H9 (cell line): ENCODE results near the gene COL23A1. TPM values are rescaled to one million over a fixed set of nuclear protein-coding genes. Genes with fewer than 3 reads are reported as not detected.

Experiments used
- DNase-seq: peaks from one replicate; pipeline ENCODE4 v3.0.0-alpha.2; 2017
- H2AFZ ChIP-seq: one replicate; pipeline ENCODE4 v1.6.1; 2013; ENCODE audit warnings: mild to moderate bottlenecking, low read length, control low read depth, moderate library complexity
- H2AK5ac ChIP-seq: 2 replicates; pipeline ENCODE4 v1.6.1; 2013; ENCODE audit warnings: low read length, control low read depth, mixed read lengths; ENCODE audit not compliant: insufficient read length
- H2BK120ac ChIP-seq: one replicate; pipeline ENCODE4 v1.6.1; 2013; ENCODE audit warnings: low read depth, mild to moderate bottlenecking, low read length, control low read depth, inconsistent platforms; ENCODE audit not compliant: poor library complexity, severe bottlenecking
- H2BK12ac ChIP-seq: 2 replicates; pipeline ENCODE4 v1.6.1; 2013; ENCODE audit warnings: low read length, control low read depth, mixed read lengths, low read depth; ENCODE audit not compliant: insufficient read length
- H2BK15ac ChIP-seq: 2 replicates; pipeline ENCODE4 v1.6.1; 2013; ENCODE audit warnings: low read depth, low read length, control low read depth
- H2BK20ac ChIP-seq: one replicate; pipeline ENCODE4 v1.6.1; 2013; ENCODE audit warnings: low read depth, mild to moderate bottlenecking, low read length, control low read depth, inconsistent platforms; ENCODE audit not compliant: poor library complexity, severe bottlenecking
- H2BK5ac ChIP-seq: 2 replicates; pipeline ENCODE4 v1.6.1; 2013; ENCODE audit warnings: low read length, control low read depth, mixed read lengths; ENCODE audit not compliant: insufficient read length
- H3K14ac ChIP-seq: 2 replicates; pipeline ENCODE4 v1.6.1; 2013; ENCODE audit warnings: low read length, control low read depth; ENCODE audit not compliant: insufficient read depth
- H3K18ac ChIP-seq: 2 replicates; pipeline ENCODE4 v1.6.1; 2013; ENCODE audit warnings: low read depth, mild to moderate bottlenecking, mixed read lengths, low read length, control low read depth; ENCODE audit not compliant: insufficient read length
- H3K23ac ChIP-seq: 2 replicates; pipeline ENCODE4 v1.6.1; 2013; ENCODE audit warnings: low read length, control low read depth, mixed read lengths, low read depth; ENCODE audit not compliant: insufficient read length
- H3K23me2 ChIP-seq: 2 replicates; pipeline ENCODE4 v1.6.1; 2013; ENCODE audit warnings: low read depth, mild to moderate bottlenecking, mixed read lengths, low read length, control low read depth; ENCODE audit not compliant: insufficient read length, poor library complexity, severe bottlenecking
- H3K27ac ChIP-seq: 2 replicates; pipeline ENCODE4 v1.5.1; 2013; ENCODE audit warnings: low read length, control low read depth, mixed read lengths, low read depth; ENCODE audit not compliant: insufficient read length
- H3K27me3 ChIP-seq: 2 replicates; pipeline ENCODE4 v1.6.1; 2013; ENCODE audit warnings: low read length, control low read depth, inconsistent platforms; ENCODE audit not compliant: insufficient read depth
- H3K4ac ChIP-seq: 2 replicates; pipeline ENCODE4 v1.6.1; 2013; ENCODE audit warnings: low read depth, mild to moderate bottlenecking, control low read depth, inconsistent platforms, low read length, moderate library complexity
- H3K4me1 ChIP-seq: 2 replicates; pipeline ENCODE4 v1.6.1; 2013; ENCODE audit warnings: low read length, control low read depth, inconsistent platforms; ENCODE audit not compliant: insufficient read depth
- H3K4me2 ChIP-seq: 2 replicates; pipeline ENCODE4 v1.6.1; 2013; ENCODE audit warnings: low read length, control low read depth, mixed read lengths; ENCODE audit not compliant: insufficient read length, insufficient read depth
- H3K56ac ChIP-seq: 2 replicates; pipeline ENCODE4 v1.6.1; 2013; ENCODE audit warnings: low read depth, mild to moderate bottlenecking, mixed read lengths, low read length, control low read depth; ENCODE audit not compliant: insufficient read length
- H3K79me1 ChIP-seq: 2 replicates; pipeline ENCODE4 v1.6.1; 2013; ENCODE audit warnings: low read depth, mild to moderate bottlenecking, moderate library complexity, low read length, control low read depth, inconsistent platforms; ENCODE audit not compliant: insufficient read depth, poor library complexity, severe bottlenecking
- H3K79me2 ChIP-seq: 2 replicates; pipeline ENCODE4 v1.6.1; 2013; ENCODE audit warnings: low read length, control low read depth, inconsistent platforms; ENCODE audit not compliant: insufficient read depth
- H3K9ac ChIP-seq: 2 replicates; pipeline ENCODE4 v1.6.1; 2013; ENCODE audit warnings: low read length, control low read depth, mixed read lengths; ENCODE audit not compliant: insufficient read length; ENCODE audit errors: extremely low read depth
- H3K9me3 ChIP-seq: one replicate; pipeline ENCODE4 v1.6.1; 2013; ENCODE audit warnings: low read depth, low read length, inconsistent platforms; ENCODE audit not compliant: control insufficient read depth
- H3T11ph ChIP-seq: one replicate; pipeline ENCODE4 v1.6.1; 2013; ENCODE audit warnings: mild to moderate bottlenecking, low read length, control low read depth, inconsistent platforms
- H4K20me1 ChIP-seq: one replicate; pipeline ENCODE4 v1.6.1; 2013; ENCODE audit not compliant: control insufficient read depth, insufficient read length, insufficient read depth
- H4K5ac ChIP-seq: 2 replicates; pipeline ENCODE4 v1.6.1; 2013; ENCODE audit warnings: low read depth, mild to moderate bottlenecking, mixed read lengths, low read length, control low read depth; ENCODE audit not compliant: insufficient read length
- H4K8ac ChIP-seq: replicated peaks from 2 replicates; pipeline ENCODE4 v1.6.1; 2013; ENCODE audit warnings: low read length, control low read depth, mixed read lengths, low read depth; ENCODE audit not compliant: insufficient read length
- H4K91ac ChIP-seq: 2 replicates; pipeline ENCODE4 v1.6.1; 2013; ENCODE audit warnings: low read depth, mild to moderate bottlenecking, moderate library complexity, mixed read lengths, low read length, control low read depth; ENCODE audit not compliant: insufficient read length
- H3K27ac Mint-ChIP-seq, 3 experiments: 2 replicates in 2 of 3; 3 replicates in 1 of 3; pipeline ENCODE4 v1.8.0; 2020 to 2021; ENCODE audit warnings: mixed read lengths in 3 of 3, mild to moderate bottlenecking in 1 of 3, moderate library complexity in 1 of 3
- H3K27me3 Mint-ChIP-seq: 2 replicates; pipeline ENCODE4 v1.8.0; 2021; ENCODE audit warnings: low read depth, mild to moderate bottlenecking, moderate library complexity, mixed read lengths
- H3K36me3 Mint-ChIP-seq, 3 experiments: 2 replicates in 2 of 3; 3 replicates in 1 of 3; pipeline ENCODE4 v1.8.0; 2020 to 2021; ENCODE audit warnings: low read depth in 3 of 3, mixed read lengths in 3 of 3; ENCODE audit not compliant: insufficient read depth in 1 of 3
- H3K4me1 Mint-ChIP-seq, 2 experiments: 2 replicates each; pipeline ENCODE4 v1.8.0; 2020; ENCODE audit warnings: mixed read lengths in 2 of 2
- H3K4me3 Mint-ChIP-seq, 2 experiments: 2 replicates in 1 of 2; 3 replicates in 1 of 2; pipeline ENCODE4 v1.8.0; 2020 to 2021; ENCODE audit warnings: mild to moderate bottlenecking in 2 of 2, mixed read lengths in 2 of 2, moderate library complexity in 1 of 2
- H3K9me3 Mint-ChIP-seq, 2 experiments: 2 replicates in 1 of 2; 3 replicates in 1 of 2; pipeline ENCODE4 v1.8.0; 2020; ENCODE audit warnings: mild to moderate bottlenecking in 2 of 2, mixed read lengths in 2 of 2, moderate library complexity in 1 of 2
- CTCF ChIP-seq: fragments of 200-600 bp; sonication (generic); conservative IDR thresholded peaks from 3 replicates; pipeline ENCODE4 v1.8.0; 2021; ENCODE audit warnings: antibody characterized with exemption, mild to moderate bottlenecking
- WGBS: extraction: QIAGEN DNeasy Blood & Tissue Kit; methylation state at CpG from one replicate; pipeline ENCODE4 v1.1.7; 2013; ENCODE audit warnings: missing lambda C conversion rate, low lambda C conversion rate, mixed read lengths; ENCODE audit not compliant: insufficient read length; ENCODE audit errors: extremely low coverage; 5-methylcytosine and 5-hydroxymethylcytosine counted together
- total RNA-seq: library from RNA; stranded (reverse); gene quantifications from 2 replicates; pipeline ENCODE4 v1.2.1, GENCODE V29; 2021

Gene COL23A1
- total RNA-seq, 1 experiment from 2014 or later: 2.6 TPM

GRCh38 chr5:178352035-178352349 lies 238.2 kb downstream of the COL23A1 start:
- no CpG with 5 or more reads among the region's 8 CpGs for WGBS
- H2AFZ ChIP-seq: no peak overlapping the region

More at GRCh38 chr5:178352035-178352349, 238.2 kb downstream of the COL23A1 start:
- Histone ChIP-seq H3K4ac (no peak overlapping the region), H3K4me2 (no peak overlapping the region), H3K14ac (no peak overlapping the region), H3K56ac (no peak overlapping the region), H4K8ac (no peak overlapping the region), H2BK15ac (no peak overlapping the region), H3K18ac (no peak overlapping the region), H3K4me1 (0 out of 2 replicates have a peak, but pooled peaks cover 3% of the 10 kb centered on the region), H2BK20ac (no peak overlapping the region), H4K20me1 (no peaks in the 10 kb centered on the region), H2BK120ac (no peak overlapping the region), H3K27me3 (no peaks in the 10 kb centered on the region), H2AK5ac (no peak overlapping the region), H4K91ac (no peak overlapping the region), H3K27ac (no peak overlapping the region), H2BK12ac (no peak overlapping the region), H2BK5ac (no peak overlapping the region), H3K79me1 (no peaks in the 10 kb centered on the region), H3K23me2 (no peaks in the 10 kb centered on the region), H3K9ac (no peak overlapping the region), H3K9me3 (no peaks in the 10 kb centered on the region), H3K79me2 (peaks cover 2% of the 10 kb centered on the region; the same call in 1 of the 2 replicates), H4K5ac (no peak overlapping the region), H3T11ph (no peak overlapping the region), H3K23ac (no peak overlapping the region)
- Mint-ChIP-seq H3K27me3 (no peaks in the 10 kb centered on the region), H3K4me1 (peaks cover 29 to 61% of the 10 kb centered on the region in 2 experiments), H3K27ac (no peak overlapping the region), H3K4me3 (no peak overlapping the region), H3K36me3 (no peaks in the 10 kb centered on the region), H3K9me3 (no peaks in the 10 kb centered on the region)
- TF ChIP-seq CTCF: no peak
- DNase-seq: no peak
